HepG2 (cell line): ENCODE data around the gene TAS2R1. TPM values are rescaled to one million over a fixed set of nuclear protein-coding genes. Genes with fewer than 3 reads are reported as not detected.

ENCODE experiments used
- ATAC-seq: fragments of 200-7000 bp; cut with Tn5 transposase; 3 replicates; pipeline ENCODE4 v1.9.1; 2020; ENCODE audit warnings: mild to moderate bottlenecking, moderate library complexity
- BruUV-seq: library from RNA; stranded (reverse); fragments of 400-500 nt; replicated peaks from 2 replicates; lab custom pipeline; 2021; lab: Mats Ljungman, UMichigan
- CTCF ChIA-PET: fragments of 300-600 bp; formaldehyde crosslinking; extraction: SDS; loops from one replicate; lab custom pipeline; 2021; ENCODE audit warnings: low total read pairs, inconsistent platforms, low intra/inter-chr PET ratio; lab: Yijun Ruan, JAX
- POLR2A ChIA-PET: fragments of 350-600 bp; sonication (Branson Sonifier 250); formaldehyde crosslinking; loops from one replicate; lab custom pipeline; 2020; ENCODE audit warnings: antibody characterized with exemption, inconsistent platforms; lab: Yijun Ruan, JAX
- DNase-seq: peaks from one replicate; pipeline ENCODE4 v3.0.0-alpha.2; 2015; ENCODE audit warnings: low spot score
- FAIRE-seq: peaks from 3 replicates; lab custom pipeline; 2011; peaks lifted over from hg19 to GRCh38; lab: Jason Lieb, UNC
- H2AFZ ChIP-seq: one replicate; pipeline ENCODE4 v1.6.1; 2011; ENCODE audit warnings: low read length, inconsistent platforms
- H3K27ac ChIP-seq: fragments of 300-600 bp; 3 replicates; pipeline ENCODE4 v1.8.0; 2011; ENCODE audit warnings: mixed run types, mild to moderate bottlenecking, mixed read lengths, low read length, inconsistent platforms; ENCODE audit not compliant: insufficient read depth; ENCODE audit errors: extremely low read length
- H3K27me3 ChIP-seq, 2 experiments: fragments of 200-600 bp in 1 of 2; 2 replicates in 1 of 2; 3 replicates in 1 of 2; pipeline versions ENCODE4 v1.6.0 to v1.8.0; 2011; ENCODE audit warnings: low read length in 2 of 2, mild to moderate bottlenecking in 2 of 2, moderate library complexity in 2 of 2, inconsistent platforms in 1 of 2; ENCODE audit not compliant: insufficient read depth in 2 of 2, control insufficient read depth in 1 of 2
- H3K36me3 ChIP-seq, 2 experiments: fragments of 200-600 bp in 1 of 2; replicated peaks in 1 of 2; 2 replicates in 1 of 2; 3 replicates in 1 of 2; pipeline versions ENCODE4 v1.5.1 to v1.8.0; 2011; ENCODE audit warnings: low read length in 2 of 2, inconsistent platforms in 1 of 2; ENCODE audit not compliant: insufficient read depth in 2 of 2, control insufficient read depth in 1 of 2
- H3K4me1 ChIP-seq: 2 replicates; pipeline ENCODE4 v1.5.1; 2012; ENCODE audit warnings: low read length, inconsistent platforms; ENCODE audit not compliant: insufficient read depth
- H3K4me2 ChIP-seq: 2 replicates; pipeline ENCODE4 v1.6.0; 2011; ENCODE audit warnings: low read depth, low read length, inconsistent platforms
- H3K4me3 ChIP-seq, 3 experiments: fragments of 200-600 bp in 1 of 3; sonication (generic), shearing (Covaris generic) in 1 of 3; replicated peaks in 1 of 3; 2 replicates each; pipeline ENCODE4 v1.5.1; 2011 to 2016; ENCODE audit warnings: low read length in 3 of 3, inconsistent platforms in 2 of 3, low read depth in 2 of 3, mild to moderate bottlenecking in 2 of 3, control low read depth in 1 of 3, mixed read lengths in 1 of 3; ENCODE audit not compliant: insufficient read depth in 1 of 3
- H3K79me2 ChIP-seq: one replicate; pipeline ENCODE4 v1.6.1; 2011; ENCODE audit warnings: low read length, inconsistent platforms; ENCODE audit not compliant: insufficient read depth
- H3K9ac ChIP-seq: 2 replicates; pipeline ENCODE4 v1.6.0; 2011; ENCODE audit warnings: mild to moderate bottlenecking, low read depth, low read length, inconsistent platforms; ENCODE audit not compliant: insufficient read depth
- H3K9me3 ChIP-seq: 2 replicates; pipeline ENCODE4 v1.5.1; 2012; ENCODE audit warnings: mild to moderate bottlenecking, low read length
- H4K20me1 ChIP-seq: 2 replicates; pipeline ENCODE4 v1.6.0; 2011; ENCODE audit warnings: inconsistent platforms, mild to moderate bottlenecking, low read length, moderate library complexity; ENCODE audit not compliant: insufficient read depth
- CCAR2 ChIP-seq: fragments of 200-400 bp; formaldehyde crosslinking; optimal IDR thresholded peaks from 2 replicates; pipeline ENCODE3; 2018; ENCODE audit warnings: low read depth, mild to moderate bottlenecking, low read length, moderate library complexity
- SOX6 ChIP-seq, 2 experiments: fragments of 450-650 bp in 1 of 2; sonication (generic) in 1 of 2; formaldehyde crosslinking in 1 of 2; IDR thresholded peaks; 2 replicates each; pipeline versions ENCODE4 v1.4.0 to v1.6.1; 2017 to 2020; ENCODE audit warnings: antibody characterized with exemption in 1 of 2, mild to moderate bottlenecking in 1 of 2, missing genetic modification reagents in 1 of 2
- ZNF367 ChIP-seq: sonication (generic); formaldehyde crosslinking; IDR thresholded peaks from 2 replicates; pipeline ENCODE4 v1.4.0; 2020; ENCODE audit warnings: missing genetic modification reagents, borderline replicate concordance
- ZNF782 ChIP-seq: sonication (generic); formaldehyde crosslinking; IDR thresholded peaks from 2 replicates; pipeline ENCODE4 v1.4.0; 2020; ENCODE audit warnings: missing genetic modification reagents, mild to moderate bottlenecking, borderline replicate concordance
- WGBS: methylation state at CpG from one replicate; pipeline ENCODE4 v1.1.6; 2017; ENCODE audit warnings: low lambda C conversion rate; 5-methylcytosine and 5-hydroxymethylcytosine counted together
- in situ Hi-C: cut with HindIII; loops from 2 replicates; pipeline ENCODE4 v1.10.0; 2017; ENCODE audit warnings: low pct_unique_long_range_greater_than_20kb; ENCODE audit not compliant: extremely low pct_ligation_motif_present
- intact Hi-C: fragments of 100-400 bp; cut with micrococcal nuclease; formaldehyde crosslinking; loops from one replicate; pipeline ENCODE4 v1.10.0; 2022; ENCODE audit not compliant: unreplicated experiment
- polyA plus RNA-seq, 8 experiments: library from polyadenylated mRNA; depleted of rRNA in 3 of 8; stranded (reverse) in 7 of 8; unstranded in 1 of 8; fragments of >200 nt; fragmentation: Illumina TruSeq in 4 of 8; extraction: Trizol in 4 of 8; gene quantifications; 2 replicates each; pipeline versions ENCODE4 v1.2.1 to v1.2.3, GENCODE V29; 2011 to 2016; ENCODE audit warnings: low read depth in 4 of 8, missing spikeins in 1 of 8, mixed read lengths in 1 of 8; ENCODE audit not compliant: insufficient read depth in 1 of 8
- total RNA-seq, 5 experiments: library from RNA; depleted of rRNA; stranded (reverse); fragments of >200 nt; fragmentation: Illumina TruSeq; extraction: Trizol; gene quantifications; 2 replicates each; pipeline ENCODE4 v1.2.3, GENCODE V29; 2016; ENCODE audit warnings: low read depth in 1 of 5
- TF ChIP-seq, protein P1 (sequence below): sonication (generic); formaldehyde crosslinking; IDR thresholded peaks from 2 replicates; pipeline ENCODE4 v1.5.0; 2020; ENCODE audit warnings: mild to moderate bottlenecking, missing genetic modification reagents
- TF ChIP-seq, protein P2 (sequence below): sonication (generic); formaldehyde crosslinking; IDR thresholded peaks from 2 replicates; pipeline ENCODE4 v1.4.0; 2020; ENCODE audit warnings: missing genetic modification reagents

TAS2R1 gene
- total and polyA plus RNA-seq, 2 of the 13 experiments (the other 11 are each of a cell fraction or from before 2014, with no cell fraction given): not detected

DNA sequence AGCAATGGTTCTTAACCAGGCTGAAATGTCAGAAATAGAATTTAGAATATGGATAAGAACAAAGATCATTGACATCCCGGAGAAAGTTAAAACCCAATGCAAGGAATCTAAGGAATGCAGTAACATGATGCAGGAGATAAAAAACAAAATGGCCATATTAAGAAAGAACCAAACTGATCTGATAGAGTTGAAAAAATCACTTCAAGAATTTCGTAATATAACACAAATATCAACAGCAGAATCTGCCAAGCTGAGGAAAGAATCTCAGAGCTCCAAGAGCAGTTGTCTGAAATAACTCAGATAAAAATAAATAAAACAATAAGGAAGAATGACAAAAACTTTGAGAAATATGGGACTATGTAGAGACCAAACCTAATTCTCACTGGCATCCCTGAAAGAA, 37.8 kb upstream of the TAS2R1 start:
- no TSS peak for BruUV-seq
- no peaks in the 10 kb centered on the region for H4K20me1 ChIP-seq
- DNase-seq: no peak
- no peak overlapping the region for H3K4me2 ChIP-seq
- H2AFZ ChIP-seq: no peak overlapping the region
- ATAC-seq: no peak
- ChIA-PET CTCF (no interaction called here), POLR2A (no interaction called here)
- no peaks in the 10 kb centered on the region for H3K27me3 ChIP-seq
- H3K27ac ChIP-seq: no peak overlapping the region
- H3K4me1 ChIP-seq: no peaks in the 10 kb centered on the region
- no peaks in the 10 kb centered on the region for H3K36me3 ChIP-seq
- H3K4me3 ChIP-seq: no peak overlapping the region
- peaks cover 6% of the 10 kb centered on the region; the same call in 1 of the 2 replicates for H3K9me3 ChIP-seq
- 1% methylated on average over 2 of the region's 2 CpGs for WGBS
- intact Hi-C loops (no loop called here), in situ Hi-C loops (no loop called here)
- TF ChIP-seq, protein P1, sequence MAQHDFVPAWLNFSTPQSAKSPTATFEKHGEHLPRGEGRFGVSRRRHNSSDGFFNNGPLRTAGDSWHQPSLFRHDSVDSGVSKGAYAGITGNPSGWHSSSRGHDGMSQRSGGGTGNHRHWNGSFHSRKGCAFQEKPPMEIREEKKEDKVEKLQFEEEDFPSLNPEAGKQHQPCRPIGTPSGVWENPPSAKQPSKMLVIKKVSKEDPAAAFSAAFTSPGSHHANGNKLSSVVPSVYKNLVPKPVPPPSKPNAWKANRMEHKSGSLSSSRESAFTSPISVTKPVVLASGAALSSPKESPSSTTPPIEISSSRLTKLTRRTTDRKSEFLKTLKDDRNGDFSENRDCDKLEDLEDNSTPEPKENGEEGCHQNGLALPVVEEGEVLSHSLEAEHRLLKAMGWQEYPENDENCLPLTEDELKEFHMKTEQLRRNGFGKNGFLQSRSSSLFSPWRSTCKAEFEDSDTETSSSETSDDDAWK (CRISPR knock-in tag): no peak
- TF ChIP-seq SOX6 (IDR thresholded peaks at IDR 0.05) (no peak), SOX6 (CRISPR knock-in tag; IDR thresholded peaks at IDR 0.05) (no peak), ZNF367 (CRISPR knock-in tag) (no peak), ZNF782 (no peak), CCAR2 (no peak)
- TF ChIP-seq, protein P2, sequence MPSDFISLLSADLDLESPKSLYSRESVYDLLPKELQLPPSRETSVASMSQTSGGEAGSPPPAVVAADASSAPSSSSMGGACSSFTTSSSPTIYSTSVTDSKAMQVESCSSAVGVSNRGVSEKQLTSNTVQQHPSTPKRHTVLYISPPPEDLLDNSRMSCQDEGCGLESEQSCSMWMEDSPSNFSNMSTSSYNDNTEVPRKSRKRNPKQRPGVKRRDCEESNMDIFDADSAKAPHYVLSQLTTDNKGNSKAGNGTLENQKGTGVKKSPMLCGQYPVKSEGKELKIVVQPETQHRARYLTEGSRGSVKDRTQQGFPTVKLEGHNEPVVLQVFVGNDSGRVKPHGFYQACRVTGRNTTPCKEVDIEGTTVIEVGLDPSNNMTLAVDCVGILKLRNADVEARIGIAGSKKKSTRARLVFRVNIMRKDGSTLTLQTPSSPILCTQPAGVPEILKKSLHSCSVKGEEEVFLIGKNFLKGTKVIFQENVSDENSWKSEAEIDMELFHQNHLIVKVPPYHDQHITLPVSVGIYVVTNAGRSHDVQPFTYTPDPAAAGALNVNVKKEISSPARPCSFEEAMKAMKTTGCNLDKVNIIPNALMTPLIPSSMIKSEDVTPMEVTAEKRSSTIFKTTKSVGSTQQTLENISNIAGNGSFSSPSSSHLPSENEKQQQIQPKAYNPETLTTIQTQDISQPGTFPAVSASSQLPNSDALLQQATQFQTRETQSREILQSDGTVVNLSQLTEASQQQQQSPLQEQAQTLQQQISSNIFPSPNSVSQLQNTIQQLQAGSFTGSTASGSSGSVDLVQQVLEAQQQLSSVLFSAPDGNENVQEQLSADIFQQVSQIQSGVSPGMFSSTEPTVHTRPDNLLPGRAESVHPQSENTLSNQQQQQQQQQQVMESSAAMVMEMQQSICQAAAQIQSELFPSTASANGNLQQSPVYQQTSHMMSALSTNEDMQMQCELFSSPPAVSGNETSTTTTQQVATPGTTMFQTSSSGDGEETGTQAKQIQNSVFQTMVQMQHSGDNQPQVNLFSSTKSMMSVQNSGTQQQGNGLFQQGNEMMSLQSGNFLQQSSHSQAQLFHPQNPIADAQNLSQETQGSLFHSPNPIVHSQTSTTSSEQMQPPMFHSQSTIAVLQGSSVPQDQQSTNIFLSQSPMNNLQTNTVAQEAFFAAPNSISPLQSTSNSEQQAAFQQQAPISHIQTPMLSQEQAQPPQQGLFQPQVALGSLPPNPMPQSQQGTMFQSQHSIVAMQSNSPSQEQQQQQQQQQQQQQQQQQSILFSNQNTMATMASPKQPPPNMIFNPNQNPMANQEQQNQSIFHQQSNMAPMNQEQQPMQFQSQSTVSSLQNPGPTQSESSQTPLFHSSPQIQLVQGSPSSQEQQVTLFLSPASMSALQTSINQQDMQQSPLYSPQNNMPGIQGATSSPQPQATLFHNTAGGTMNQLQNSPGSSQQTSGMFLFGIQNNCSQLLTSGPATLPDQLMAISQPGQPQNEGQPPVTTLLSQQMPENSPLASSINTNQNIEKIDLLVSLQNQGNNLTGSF (CRISPR knock-in tag): no peak
- no peak overlapping the region for H3K9ac ChIP-seq
- FAIRE-seq: no peak
- H3K79me2 ChIP-seq: no peaks in the 10 kb centered on the region
